ACC112 (cell line): Measurements from ENCODE around the gene MIGA1.

Experiments
- H2AFZ ChIP-seq: fragments of 200-600 bp; sonication (generic); one replicate; pipeline ENCODE4 v1.6.0; 2017; ENCODE audit warnings: antibody characterized with exemption, low read length; ENCODE audit not compliant: unreplicated experiment
- H3K27ac ChIP-seq: fragments of 200-600 bp; sonication (generic); 2 replicates; pipeline ENCODE4 v1.5.1; 2014; ENCODE audit warnings: low read depth, mild to moderate bottlenecking, antibody characterized with exemption, low read length, moderate library complexity
- H3K27me3 ChIP-seq: fragments of 200-600 bp; sonication (generic); 2 replicates; pipeline ENCODE4 v1.6.1; 2014; ENCODE audit warnings: mild to moderate bottlenecking, antibody characterized with exemption, low read length, moderate library complexity, mixed read lengths; ENCODE audit not compliant: insufficient read depth
- H3K36me3 ChIP-seq: fragments of 200-600 bp; sonication (generic); 2 replicates; pipeline ENCODE4 v1.6.1; 2016; ENCODE audit warnings: mild to moderate bottlenecking, antibody characterized with exemption, low read length, moderate library complexity, mixed read lengths; ENCODE audit not compliant: insufficient read depth
- H3K4me1 ChIP-seq: fragments of 200-600 bp; sonication (generic); one replicate; pipeline ENCODE4 v1.6.1; 2016; ENCODE audit warnings: low read length, mixed read lengths; ENCODE audit not compliant: insufficient read depth, unreplicated experiment, control insufficient read depth
- H3K4me3 ChIP-seq: fragments of 200-600 bp; sonication (generic); 2 replicates; pipeline ENCODE4 v1.5.1; 2014; ENCODE audit warnings: mild to moderate bottlenecking, low read depth, low read length
- H3K79me2 ChIP-seq: fragments of 200-600 bp; sonication (generic); one replicate; pipeline ENCODE4 v1.6.0; 2016; ENCODE audit warnings: low read length; ENCODE audit not compliant: control insufficient read depth, unreplicated experiment, insufficient read depth

Gene MIGA1

GRCh38 chr1:77846966-77847365 is 67.5 kb downstream of the MIGA1 start:
- no peak overlapping the region for H2AFZ ChIP-seq
- H3K27me3 ChIP-seq = no peaks in the 10 kb centered on the region
- no peak overlapping the region for H3K4me3 ChIP-seq
- H3K79me2 ChIP-seq = no peaks in the 10 kb centered on the region
- H3K4me1 ChIP-seq = no peaks in the 10 kb centered on the region
- H3K27ac ChIP-seq = no peak overlapping the region
- peaks cover 8% of the 10 kb centered on the region for H3K36me3 ChIP-seq

DNA sequence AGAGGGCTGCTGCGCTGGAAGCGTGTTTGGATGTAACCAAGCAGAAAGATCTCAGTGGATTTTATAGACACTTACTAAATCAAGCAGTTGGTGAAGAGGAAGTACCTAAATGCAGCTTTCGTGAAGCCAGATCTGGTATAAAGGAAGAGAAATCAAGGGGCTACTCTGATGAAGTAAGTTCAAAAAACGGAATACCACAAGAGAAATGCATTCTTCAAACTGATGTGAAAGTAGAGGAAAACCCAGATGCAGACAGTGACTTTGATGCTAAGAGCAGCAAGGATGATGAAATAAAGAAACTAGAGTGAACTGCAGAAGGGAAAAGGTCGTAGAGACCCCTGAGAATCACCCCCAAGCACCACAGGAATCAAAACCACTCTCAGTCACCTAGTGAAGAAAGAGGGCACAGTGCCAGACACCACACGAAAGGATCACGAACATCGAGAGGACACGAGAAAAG is 68.2 kb downstream of the MIGA1 start:
- Histone ChIP-seq H3K36me3 (peaks cover 8% of the 10 kb centered on the region), H3K27me3 (no peaks in the 10 kb centered on the region), H3K4me3 (no peak overlapping the region), H3K27ac (no peak overlapping the region), H2AFZ (no peak overlapping the region), H3K79me2 (no peaks in the 10 kb centered on the region), H3K4me1 (no peaks in the 10 kb centered on the region)

GRCh38 chr1:77850082-77850481 is 70.6 kb downstream of the MIGA1 start:
- Histone ChIP-seq H3K79me2 (no peaks in the 10 kb centered on the region), H3K4me1 (no peaks in the 10 kb centered on the region), H3K4me3 (no peak overlapping the region), H3K36me3 (peaks cover 3% of the 10 kb centered on the region), H3K27ac (no peak overlapping the region), H2AFZ (no peak overlapping the region), H3K27me3 (no peaks in the 10 kb centered on the region)

GRCh38 chr1:77857552-77857951 is 78.1 kb downstream of the MIGA1 start:
- Histone ChIP-seq H2AFZ (no peak overlapping the region), H3K27ac (no peak overlapping the region), H3K36me3 (peaks cover 8% of the 10 kb centered on the region; the same call in 1 of the 2 replicates), H3K4me3 (no peak overlapping the region), H3K4me1 (peaks cover 11% of the 10 kb centered on the region), H3K27me3 (no peaks in the 10 kb centered on the region), H3K79me2 (no peaks in the 10 kb centered on the region)

GRCh38 chr1:77858725-77859124 is 79.3 kb downstream of the MIGA1 start:
- Histone ChIP-seq H3K27ac (no peak overlapping the region), H3K36me3 (peaks cover 8% of the 10 kb centered on the region; the same call in 1 of the 2 replicates), H2AFZ (no peak overlapping the region), H3K4me1 (peaks cover 11% of the 10 kb centered on the region), H3K79me2 (no peaks in the 10 kb centered on the region), H3K27me3 (no peaks in the 10 kb centered on the region), H3K4me3 (no peak overlapping the region)

DNA sequence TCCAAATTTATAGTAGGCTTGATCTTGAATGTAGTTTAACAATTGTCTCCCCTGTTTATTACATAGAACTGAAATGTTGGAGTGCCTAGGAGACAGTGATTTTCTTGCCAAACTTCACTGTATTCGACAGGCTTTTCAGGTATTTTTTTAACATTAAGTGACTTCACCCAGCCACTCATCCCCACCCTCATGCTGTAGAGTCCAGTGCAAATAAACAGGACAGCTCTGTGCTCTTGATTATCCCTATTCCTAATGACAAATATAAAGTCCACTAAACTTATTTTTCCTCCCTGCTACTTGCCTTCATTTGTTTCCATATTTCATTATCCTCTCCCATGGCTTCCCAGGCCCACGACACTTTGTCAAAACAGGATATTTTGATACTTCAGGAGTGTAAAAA is 79.8 kb downstream of the MIGA1 start:
- Histone ChIP-seq H3K79me2 (no peaks in the 10 kb centered on the region), H3K36me3 (peaks cover 8% of the 10 kb centered on the region; the same call in 1 of the 2 replicates), H3K4me1 (peaks cover 11% of the 10 kb centered on the region), H3K27me3 (no peaks in the 10 kb centered on the region), H3K4me3 (no peak overlapping the region), H2AFZ (no peak overlapping the region), H3K27ac (no peak overlapping the region)

- no peak overlapping the region for H3K4me3 ChIP-seq
- H3K79me2 ChIP-seq = no peaks in the 10 kb centered on the region
- no peaks in the 10 kb centered on the region for H3K27me3 ChIP-seq
- peaks cover 6% of the 10 kb centered on the region for H3K4me1 ChIP-seq
- no peak overlapping the region for H3K27ac ChIP-seq
- no peak overlapping the region for H2AFZ ChIP-seq
- H3K36me3 ChIP-seq = peaks cover 10% of the 10 kb centered on the region
Measured at GRCh38 chr1:77866296-77866695, 86.8 kb downstream of the MIGA1 start.

GRCh38 chr1:77872645-77873044 is 93.2 kb downstream of the MIGA1 start:
- H3K27me3 ChIP-seq = no peaks in the 10 kb centered on the region
- H3K27ac ChIP-seq = no peak overlapping the region
- peaks cover 5% of the 10 kb centered on the region for H3K36me3 ChIP-seq
- no peak overlapping the region for H3K4me3 ChIP-seq
- no peak overlapping the region for H2AFZ ChIP-seq
- no peaks in the 10 kb centered on the region for H3K79me2 ChIP-seq
- peaks cover 18% of the 10 kb centered on the region for H3K4me1 ChIP-seq

DNA sequence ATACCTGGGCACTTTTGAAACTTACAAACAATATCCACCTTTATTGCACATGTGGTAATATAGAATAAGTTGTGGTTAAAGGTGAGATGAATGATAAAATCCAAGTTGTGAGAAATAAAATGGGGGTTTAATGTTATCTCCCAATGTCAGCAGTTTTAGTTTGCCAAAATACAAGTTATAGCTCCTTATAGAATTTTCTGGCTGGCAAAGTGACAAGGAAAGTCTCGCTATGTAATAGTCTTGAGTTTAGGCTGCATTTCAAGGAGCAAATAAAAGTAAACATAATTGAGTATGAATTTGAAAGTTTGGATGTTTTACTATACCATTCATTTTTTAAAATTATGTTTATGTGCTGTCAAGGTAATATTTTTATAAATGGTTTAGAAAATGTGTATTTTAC is 94.0 kb downstream of the MIGA1 start:
- Histone ChIP-seq H3K27ac (no peak overlapping the region), H3K79me2 (no peaks in the 10 kb centered on the region), H2AFZ (no peak overlapping the region), H3K4me1 (peaks cover 18% of the 10 kb centered on the region), H3K36me3 (peaks cover 1% of the 10 kb centered on the region), H3K4me3 (no peak overlapping the region), H3K27me3 (no peaks in the 10 kb centered on the region)

- Histone ChIP-seq H3K79me2 (no peaks in the 10 kb centered on the region), H3K4me1 (peaks cover 18% of the 10 kb centered on the region), H2AFZ (no peak overlapping the region), H3K4me3 (no peak overlapping the region), H3K27ac (no peak overlapping the region), H3K36me3 (no peaks in the 10 kb centered on the region; the same call in 1 of the 2 replicates), H3K27me3 (no peaks in the 10 kb centered on the region)
Measured at GRCh38 chr1:77874804-77875445, 95.5 kb downstream of the MIGA1 start.

GRCh38 chr1:77876884-77877283 is 97.4 kb downstream of the MIGA1 start:
- H3K4me1 ChIP-seq = peaks cover 18% of the 10 kb centered on the region
- H3K4me3 ChIP-seq = no peak overlapping the region
- no peaks in the 10 kb centered on the region for H3K79me2 ChIP-seq
- H3K27ac ChIP-seq = no peak overlapping the region
- no peak overlapping the region for H2AFZ ChIP-seq
- no peaks in the 10 kb centered on the region for H3K27me3 ChIP-seq
- no peaks in the 10 kb centered on the region; the same call in 1 of the 2 replicates for H3K36me3 ChIP-seq
